Mucosa of descending colon (tissue), 3 donors: ENCODE measurements around the gene AGT. TPM values are rescaled to one million over a fixed set of nuclear protein-coding genes. Genes with fewer than 3 reads are reported as not detected.

ENCODE experiments used
- ATAC-seq: fragments of 200-7000 bp; cut with Tn5 transposase; one replicate; pipeline ENCODE4 v1.9.1; 2020; ENCODE audit warnings: mild to moderate bottlenecking, moderate library complexity
- DNase-seq, 3 donors: peaks; one replicate each; pipeline ENCODE4 v3.0.0-alpha.2; 2020
- H3K36me3 ChIP-seq: fragments of 200-600 bp; one replicate; pipeline ENCODE4 v1.8.0; 2021; ENCODE audit warnings: low read depth, mild to moderate bottlenecking
- H3K4me1 ChIP-seq: fragments of 200-600 bp; one replicate; pipeline ENCODE4 v1.8.0; 2021; ENCODE audit warnings: low read depth, mild to moderate bottlenecking
- H3K4me3 ChIP-seq: fragments of 200-600 bp; one replicate; pipeline ENCODE4 v1.8.0; 2021; ENCODE audit warnings: mild to moderate bottlenecking
- H3K9me3 ChIP-seq: fragments of 200-600 bp; one replicate; pipeline ENCODE4 v1.8.0; 2021; ENCODE audit warnings: mild to moderate bottlenecking
- intact Hi-C, 2 donors: fragments of 100-400 bp; cut with DNase I in 1 of 2; cut with micrococcal nuclease in 1 of 2; formaldehyde crosslinking; loops; one replicate each; pipeline versions ENCODE4 v1.11.0 to v1.11.1; 2022; cut with DNase I, micrococcal nuclease
- total RNA-seq, 3 donors: library from RNA; stranded (reverse); fragmentation: NEBNext Ultra II Directional in 2 of 3; extraction: Animal tissue kit (Norgen Biotek cat#: 25700) in 2 of 3; gene quantifications; one replicate each; pipeline versions ENCODE4 v1.2.1 to v1.2.4, GENCODE V29; 2021 to 2023
- TF ChIP-seq, protein P1 (sequence below): fragments of 200-600 bp; IDR thresholded peaks from one replicate; pipeline ENCODE4 v1.8.0; 2022; ENCODE audit warnings: antibody characterized with exemption, mild to moderate bottlenecking
- donor health status: DM: no; HTN: no; CAD: no; lungs with moderate emphysema.
- donor health status: DM: no; HTN: no; CAD: no.
- donor health status: DM: no; HTN: yes; CAD: no.

The AGT gene
- total RNA-seq, 3 donors from 2014 or later = 1.0 to 4.8 (median 1.1) TPM

DNA sequence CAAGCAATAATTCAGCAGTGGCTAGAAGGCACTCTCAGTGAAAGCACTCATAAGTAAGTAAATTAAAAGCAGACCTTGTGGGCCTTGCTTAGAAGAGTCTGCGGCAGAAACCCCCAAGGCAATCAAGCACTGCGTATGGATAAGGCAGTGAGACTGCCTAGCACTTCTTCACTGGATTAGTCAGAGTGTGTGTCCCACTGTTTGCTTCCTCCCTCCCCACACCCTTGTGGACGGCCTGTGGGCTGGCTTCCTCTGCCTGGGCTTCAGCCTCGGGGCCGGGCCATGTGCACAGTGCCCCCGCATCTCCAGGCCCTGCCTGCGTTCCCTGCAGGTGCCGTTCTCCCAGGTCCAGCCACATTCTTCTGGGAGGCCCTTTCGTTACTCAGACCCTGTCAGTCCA is 23.8 kb downstream of the AGT start:
- TF ChIP-seq, protein P1, sequence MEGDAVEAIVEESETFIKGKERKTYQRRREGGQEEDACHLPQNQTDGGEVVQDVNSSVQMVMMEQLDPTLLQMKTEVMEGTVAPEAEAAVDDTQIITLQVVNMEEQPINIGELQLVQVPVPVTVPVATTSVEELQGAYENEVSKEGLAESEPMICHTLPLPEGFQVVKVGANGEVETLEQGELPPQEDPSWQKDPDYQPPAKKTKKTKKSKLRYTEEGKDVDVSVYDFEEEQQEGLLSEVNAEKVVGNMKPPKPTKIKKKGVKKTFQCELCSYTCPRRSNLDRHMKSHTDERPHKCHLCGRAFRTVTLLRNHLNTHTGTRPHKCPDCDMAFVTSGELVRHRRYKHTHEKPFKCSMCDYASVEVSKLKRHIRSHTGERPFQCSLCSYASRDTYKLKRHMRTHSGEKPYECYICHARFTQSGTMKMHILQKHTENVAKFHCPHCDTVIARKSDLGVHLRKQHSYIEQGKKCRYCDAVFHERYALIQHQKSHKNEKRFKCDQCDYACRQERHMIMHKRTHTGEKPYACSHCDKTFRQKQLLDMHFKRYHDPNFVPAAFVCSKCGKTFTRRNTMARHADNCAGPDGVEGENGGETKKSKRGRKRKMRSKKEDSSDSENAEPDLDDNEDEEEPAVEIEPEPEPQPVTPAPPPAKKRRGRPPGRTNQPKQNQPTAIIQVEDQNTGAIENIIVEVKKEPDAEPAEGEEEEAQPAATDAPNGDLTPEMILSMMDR = no peak
- Histone ChIP-seq H3K36me3 (peaks cover 19% of the 10 kb centered on the region), H3K4me1 (no peaks in the 10 kb centered on the region), H3K4me3 (no peak overlapping the region), H3K9me3 (no peaks in the 10 kb centered on the region)
- no peak for ATAC-seq
- no peak for DNase-seq
- intact Hi-C loops = no loop called here

DNA sequence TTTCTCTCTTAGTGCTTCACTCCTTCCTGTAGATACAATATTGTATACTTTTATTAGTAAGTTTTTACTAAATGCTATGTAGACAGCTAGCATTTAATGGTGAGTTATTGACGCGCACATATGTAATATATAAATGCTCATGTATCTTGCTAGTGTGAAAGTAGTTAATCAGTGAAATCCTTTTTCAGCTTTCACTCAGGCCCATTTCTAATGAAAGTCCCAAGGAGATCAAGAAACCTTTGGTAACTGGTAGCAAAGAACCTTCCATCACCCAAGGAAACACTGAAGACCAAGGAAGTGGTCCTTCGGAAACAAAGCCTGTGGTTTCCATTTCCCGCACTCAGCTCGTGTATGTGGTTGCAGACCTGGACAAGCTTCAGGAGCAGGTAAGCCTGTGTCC is 27.2 kb downstream of the AGT start:
- no peak for DNase-seq
- Histone ChIP-seq H3K36me3 (peaks cover 13% of the 10 kb centered on the region), H3K4me3 (no peak overlapping the region), H3K4me1 (no peaks in the 10 kb centered on the region), H3K9me3 (no peaks in the 10 kb centered on the region)
- intact Hi-C loops = no loop called here
- no peak for ATAC-seq
- TF ChIP-seq, protein P1 = no peak

DNA sequence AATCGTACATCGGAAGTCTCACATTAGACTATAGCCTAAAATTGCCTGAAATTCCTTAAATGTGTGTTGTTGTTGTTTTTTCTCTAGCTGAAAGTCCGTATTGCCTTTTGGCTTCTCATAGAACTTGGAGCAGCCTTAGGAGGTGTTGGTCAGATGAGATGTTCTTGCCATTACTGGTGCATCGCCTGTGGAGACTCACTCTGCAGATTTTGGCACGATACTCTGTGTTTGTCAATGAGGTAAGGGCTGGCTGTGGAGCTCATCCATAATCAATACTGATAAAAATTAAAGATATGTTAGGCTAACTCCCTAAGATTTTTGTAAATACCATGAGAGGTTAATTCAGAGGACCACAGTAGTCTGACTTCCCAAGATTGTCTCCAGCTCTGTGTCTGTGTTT is 28.9 kb downstream of the AGT start:
- no peak for ATAC-seq

DNA sequence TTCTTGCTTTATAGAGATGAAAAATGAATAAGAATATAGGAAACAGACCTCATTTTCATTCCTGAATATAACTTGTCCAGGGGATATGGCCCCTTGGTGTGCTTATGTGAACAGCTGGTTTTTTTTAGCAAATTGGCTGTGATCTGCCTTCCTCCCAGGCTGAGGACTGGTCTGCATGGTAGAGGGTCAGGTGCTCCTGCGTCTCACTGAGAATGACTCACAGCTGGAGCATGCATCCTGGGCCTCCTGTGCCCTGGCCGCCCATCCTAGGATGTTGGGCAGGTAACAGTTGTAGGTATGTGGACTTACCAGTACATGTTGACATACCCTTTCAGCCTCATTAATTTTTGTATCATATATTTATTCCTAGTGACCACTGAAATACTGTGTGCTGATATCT is 29.8 kb downstream of the AGT start:
- no peaks in the 10 kb centered on the region for H3K9me3 ChIP-seq
- intact Hi-C loops = no loop called here
- H3K36me3 ChIP-seq = peaks cover 9% of the 10 kb centered on the region
- no peak overlapping the region for H3K4me3 ChIP-seq
- no peak for DNase-seq
- H3K4me1 ChIP-seq = no peaks in the 10 kb centered on the region
- ATAC-seq = no peak
- TF ChIP-seq, protein P1 = no peak

More for the DNA sequence above, 28.9 kb downstream of the AGT start:
- intact Hi-C loops = no loop called here
- H3K4me3 ChIP-seq = no peak overlapping the region
- TF ChIP-seq, protein P1 = no peak
- H3K4me1 ChIP-seq = no peaks in the 10 kb centered on the region
- no peak for DNase-seq
- no peaks in the 10 kb centered on the region for H3K9me3 ChIP-seq
- peaks cover 10% of the 10 kb centered on the region for H3K36me3 ChIP-seq

DNA sequence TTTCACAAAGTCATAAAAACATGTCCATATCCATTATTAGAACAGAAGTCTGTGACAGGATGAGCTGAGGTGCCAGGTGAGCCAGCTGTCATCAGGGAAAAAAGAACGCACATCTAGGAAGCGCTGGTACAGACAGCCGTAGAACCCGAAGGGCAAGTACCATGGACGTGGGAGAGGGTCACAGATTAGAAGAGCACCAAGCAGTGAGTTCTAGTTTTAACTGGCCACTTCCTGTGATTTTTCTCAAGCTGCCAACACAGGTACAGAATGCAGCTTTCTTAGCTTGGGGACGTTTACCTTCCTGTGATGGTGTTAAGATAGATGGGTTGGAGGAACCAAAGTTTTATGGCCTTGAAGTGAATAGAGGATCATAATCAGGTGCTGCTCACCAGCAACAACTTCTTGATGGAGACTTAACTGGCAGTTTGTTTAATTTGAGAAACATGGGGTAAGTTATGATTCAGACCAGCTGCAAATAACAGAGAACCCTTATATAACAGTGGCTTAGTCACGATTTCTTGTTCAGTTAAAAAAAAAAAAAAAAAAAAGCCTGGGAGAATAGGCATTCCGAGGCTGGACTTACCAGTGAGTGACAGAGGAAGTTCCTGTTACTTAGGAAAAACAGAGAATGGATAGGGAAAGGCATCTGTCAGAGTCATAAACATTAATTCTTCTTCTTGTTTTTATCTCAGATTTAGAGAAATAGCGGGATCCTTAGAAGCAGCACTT is 30.9 kb downstream of the AGT start:
- Histone ChIP-seq H3K9me3 (no peaks in the 10 kb centered on the region), H3K4me1 (no peaks in the 10 kb centered on the region), H3K36me3 (peaks cover 9% of the 10 kb centered on the region), H3K4me3 (no peak overlapping the region)
- TF ChIP-seq, protein P1 = no peak
- intact Hi-C loops = no loop called here
- ATAC-seq (no peak), DNase-seq (no peak)
